GDM1 (cell line): Measurements from ENCODE around the gene PDZRN4.

ENCODE experiments used
- DNase-seq: peaks from one replicate; lab custom pipeline; 2025; lab: John Stamatoyannopoulos, UW

Gene PDZRN4

GRCh38 chr12:41459906-41460214 is 271.7 kb downstream of the PDZRN4 start:
- no peak for DNase-seq

- no peak for DNase-seq
Observed at GRCh38 chr12:41460906-41461305, 272.8 kb downstream of the PDZRN4 start.

GRCh38 chr12:41462312-41462711 is 274.2 kb downstream of the PDZRN4 start:
- no peak for DNase-seq

GRCh38 chr12:41465526-41465925 is 277.4 kb downstream of the PDZRN4 start:
- no peak for DNase-seq

- DNase-seq, result no peak
Observed at GRCh38 chr12:41466300-41466699, 278.2 kb downstream of the PDZRN4 start.

- DNase-seq, result no peak
Observed at GRCh38 chr12:41466802-41467201, 278.7 kb downstream of the PDZRN4 start.

- DNase-seq, result no peak
Observed at GRCh38 chr12:41467591-41468325, 279.6 kb downstream of the PDZRN4 start.

GRCh38 chr12:41468341-41468740 is 280.2 kb downstream of the PDZRN4 start:
- DNase-seq, result no peak

- no peak for DNase-seq
Observed at GRCh38 chr12:41468756-41469155, 280.6 kb downstream of the PDZRN4 start.

- no peak for DNase-seq
Observed at GRCh38 chr12:41473441-41473840, 285.3 kb downstream of the PDZRN4 start.

GRCh38 chr12:41474001-41474400 is 285.9 kb downstream of the PDZRN4 start:
- DNase-seq, result no peak

GRCh38 chr12:41476499-41477439 is 288.6 kb downstream of the PDZRN4 start:
- DNase-seq, result no peak

- no peak for DNase-seq
Observed at GRCh38 chr12:41479426-41479825, 291.3 kb downstream of the PDZRN4 start.

GRCh38 chr12:41485203-41485602 is 297.1 kb downstream of the PDZRN4 start:
- no peak for DNase-seq

GRCh38 chr12:41486718-41487117 is 298.6 kb downstream of the PDZRN4 start:
- no peak for DNase-seq

GRCh38 chr12:41496009-41496408 is 307.9 kb downstream of the PDZRN4 start:
- DNase-seq, result no peak

GRCh38 chr12:41497409-41497808 is 309.3 kb downstream of the PDZRN4 start:
- DNase-seq, result no peak

GRCh38 chr12:41504976-41505375 is 316.9 kb downstream of the PDZRN4 start:
- DNase-seq, result no peak

GRCh38 chr12:41507286-41507685 is 319.2 kb downstream of the PDZRN4 start:
- DNase-seq, result no peak

GRCh38 chr12:41509271-41510055 is 321.3 kb downstream of the PDZRN4 start:
- no peak for DNase-seq

- DNase-seq, result no peak
Observed at GRCh38 chr12:41510470-41510869, 322.4 kb downstream of the PDZRN4 start.

- DNase-seq, result no peak
Observed at GRCh38 chr12:41511247-41511646, 323.1 kb downstream of the PDZRN4 start.

GRCh38 chr12:41512497-41512896 is 324.4 kb downstream of the PDZRN4 start:
- no peak for DNase-seq
